Measurements from ENCODE around the gene TSPO. TPM values are rescaled to one million over a fixed set of nuclear protein-coding genes. Genes with fewer than 3 reads are reported as not detected.

TSPO gene
- total and polyA plus RNA-seq, 4 experiments from 2014 or later, result 66.9 to 548 (median 211) TPM

- ChIA-PET CTCF (ENCODE audit: partially characterized antibody) (interaction anchor here (0.5 kb wide), 1 partner anchor 20 kb away, joined by 3 read pairs; no protein-coding TSS in a partner anchor), POLR2A (ENCODE audit: partially characterized antibody) (no interaction called here)
- Histone ChIP-seq H3K27me3 (ENCODE audit: insufficient read depth, low read length) (no peaks in the 10 kb centered on the region), H3K4me3 (ENCODE audit: low read length in 2 of 2) (no peak overlapping the region), H3K27ac (ENCODE audit: low read depth, low read length) (no peak overlapping the region), H3K9me3 (ENCODE audit: control insufficient read depth in 1 of 2, low read length in 2 of 2) (no peaks in the 10 kb centered on the region), H3K4me1 (ENCODE audit: insufficient read depth, low read length) (no peaks in the 10 kb centered on the region), H3K36me3 (ENCODE audit: insufficient read depth, low read length) (no peaks in the 10 kb centered on the region)
- Mint-ChIP-seq H3K9me3 (no peaks in the 10 kb centered on the region), H3K36me3 (peaks cover 3 to 25% of the 10 kb centered on the region in 2 donors), H3K27ac (no peak overlapping the region), H3K27me3 (no peaks in the 10 kb centered on the region), H3K4me3 (no peak overlapping the region), H3K4me1 (peaks cover 0 to 9% (median 3%) of the 10 kb centered on the region in 4 donors)
- DNase-seq, result no peak
- intact Hi-C loops (cut with micrococcal nuclease), result no loop called here
Observed at GRCh38 chr22:43166132-43166930, 15.0 kb downstream of the TSPO start.

DNA sequence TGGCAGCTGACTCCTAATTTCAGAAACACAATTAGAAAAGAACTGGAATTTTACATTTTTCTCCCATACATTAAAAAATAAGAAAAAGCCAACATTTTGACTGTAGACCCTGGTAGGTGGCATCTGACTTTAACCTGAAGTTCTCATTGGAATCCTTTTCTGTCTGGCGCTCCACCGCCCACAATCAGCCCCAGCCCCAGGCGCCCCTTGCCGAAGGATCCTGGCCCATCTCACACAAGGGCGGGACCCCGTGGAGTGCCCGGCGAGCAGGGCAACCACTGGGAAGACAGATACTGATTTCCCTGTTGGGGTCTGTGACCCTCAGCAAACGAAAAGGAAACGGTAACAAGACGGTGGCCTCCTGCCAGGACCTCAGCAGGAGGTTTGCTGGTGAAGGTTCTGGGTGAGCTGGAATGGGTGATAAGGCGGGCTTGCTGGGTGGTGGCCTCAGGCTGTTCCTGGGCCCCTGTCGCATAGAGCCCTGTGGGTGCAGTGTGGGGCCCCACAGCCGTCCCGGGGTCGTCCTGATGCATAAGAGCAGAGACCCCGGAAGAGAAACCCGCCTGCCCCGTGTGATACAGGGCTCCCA is 15.7 kb downstream of the TSPO start:
- Mint-ChIP-seq H3K9me3 (no peaks in the 10 kb centered on the region), H3K4me1 (peaks cover 0 to 9% (median 3%) of the 10 kb centered on the region in 4 donors), H3K4me3 (no peak overlapping the region), H3K27me3 (no peaks in the 10 kb centered on the region), H3K27ac (no peak overlapping the region), H3K36me3 (peaks cover 3 to 25% of the 10 kb centered on the region in 2 donors)
- ChIA-PET POLR2A (ENCODE audit: partially characterized antibody) (no interaction called here), CTCF (ENCODE audit: partially characterized antibody) (no interaction called here)
- Histone ChIP-seq H3K27me3 (ENCODE audit: insufficient read depth, low read length) (no peaks in the 10 kb centered on the region), H3K27ac (ENCODE audit: low read depth, low read length) (no peak overlapping the region), H3K9me3 (ENCODE audit: control insufficient read depth in 1 of 2, low read length in 2 of 2) (no peaks in the 10 kb centered on the region), H3K36me3 (ENCODE audit: insufficient read depth, low read length) (no peaks in the 10 kb centered on the region), H3K4me1 (ENCODE audit: insufficient read depth, low read length) (no peaks in the 10 kb centered on the region), H3K4me3 (ENCODE audit: low read length in 2 of 2) (no peak overlapping the region)
- intact Hi-C loops (cut with micrococcal nuclease), result no loop called here
- no peak for DNase-seq

DNA sequence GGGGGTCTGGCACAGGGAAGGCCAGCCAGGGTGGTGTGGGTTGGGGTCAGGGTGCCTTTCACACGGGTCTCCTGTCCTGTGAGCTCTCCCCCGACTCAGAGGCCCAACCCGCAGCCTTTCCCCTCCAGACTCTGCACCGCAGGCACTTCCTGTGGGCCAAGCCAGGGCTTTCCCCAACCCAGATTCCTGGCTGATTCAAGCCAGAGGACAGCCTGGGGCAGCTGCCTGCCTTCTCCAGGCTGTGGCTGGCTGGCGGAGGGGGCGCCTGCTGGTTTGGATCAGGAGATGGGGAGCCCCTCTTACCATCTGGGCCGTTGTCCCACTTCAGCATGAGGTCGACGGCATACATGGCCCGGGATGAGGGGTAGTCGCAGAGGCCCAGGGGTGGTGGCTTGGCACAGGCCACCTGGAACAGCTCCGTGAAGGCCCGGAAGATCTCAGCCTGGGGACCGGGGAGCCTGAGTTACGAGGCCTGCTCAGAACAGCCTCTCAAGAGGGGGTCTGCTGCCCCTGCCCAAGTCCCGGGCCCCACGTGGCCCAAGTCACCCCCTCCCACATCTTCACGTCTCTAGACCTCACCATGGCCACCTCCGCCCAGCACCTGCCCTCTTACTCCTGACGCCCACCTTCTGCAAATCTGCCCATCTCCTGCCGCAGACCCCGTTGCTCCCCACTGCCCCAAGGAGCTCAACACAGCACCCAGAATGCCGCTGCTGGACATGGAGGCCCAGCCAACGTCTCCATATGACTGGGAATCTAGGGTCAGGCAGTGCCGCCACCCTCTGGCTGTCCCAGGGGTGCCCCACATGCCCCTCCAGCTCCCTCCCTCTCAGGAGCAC is 17.3 kb downstream of the TSPO start:
- no peak overlapping the region for H3K4me3 ChIP-seq (ENCODE audit: low read length in 2 of 2)
- H3K36me3 ChIP-seq (ENCODE audit: insufficient read depth, low read length), result no peaks in the 10 kb centered on the region
- intact Hi-C loops (cut with micrococcal nuclease), result no loop called here
- H3K36me3 Mint-ChIP-seq, result peaks cover 9 to 33% of the 10 kb centered on the region in 2 donors
- H3K9me3 ChIP-seq (ENCODE audit: control insufficient read depth in 1 of 2, low read length in 2 of 2), result no peaks in the 10 kb centered on the region
- H3K27ac Mint-ChIP-seq, result peak overlapping the region in 1 of 7 donors; percentile 17
- no peak overlapping the region for H3K4me3 Mint-ChIP-seq
- POLR2A ChIA-PET (ENCODE audit: partially characterized antibody), result no interaction called here
- no peaks in the 10 kb centered on the region for H3K27me3 Mint-ChIP-seq
- no peaks in the 10 kb centered on the region for H3K4me1 ChIP-seq (ENCODE audit: insufficient read depth, low read length)
- H3K4me1 Mint-ChIP-seq, result peaks cover 0 to 9% (median 4%) of the 10 kb centered on the region in 4 donors
- no peaks in the 10 kb centered on the region for H3K9me3 Mint-ChIP-seq
- H3K27ac ChIP-seq (ENCODE audit: low read depth, low read length), result no peak overlapping the region
- CTCF ChIA-PET (ENCODE audit: partially characterized antibody), result no interaction called here
- no peak for DNase-seq
- no peaks in the 10 kb centered on the region for H3K27me3 ChIP-seq (ENCODE audit: insufficient read depth, low read length)

GRCh38 chr22:43169310-43170130 is 18.2 kb downstream of the TSPO start:
- no peak for DNase-seq
- ChIA-PET CTCF (ENCODE audit: partially characterized antibody) (no interaction called here), POLR2A (ENCODE audit: partially characterized antibody) (no interaction called here)
- H3K27me3 ChIP-seq (ENCODE audit: insufficient read depth, low read length), result no peaks in the 10 kb centered on the region
- Mint-ChIP-seq H3K27ac (no peak overlapping the region), H3K27me3 (no peaks in the 10 kb centered on the region), H3K4me3 (no peak overlapping the region), H3K9me3 (no peaks in the 10 kb centered on the region), H3K36me3 (peaks cover 9 to 30% of the 10 kb centered on the region in 2 donors), H3K4me1 (peaks cover 0 to 4% (median 2%) of the 10 kb centered on the region in 4 donors)
- no peaks in the 10 kb centered on the region for H3K9me3 ChIP-seq (ENCODE audit: control insufficient read depth in 1 of 2, low read length in 2 of 2)
- H3K4me3 ChIP-seq (ENCODE audit: low read length in 2 of 2), result no peak overlapping the region
- intact Hi-C loops (cut with micrococcal nuclease), result no loop called here
- H3K4me1 ChIP-seq (ENCODE audit: insufficient read depth, low read length), result no peaks in the 10 kb centered on the region
- no peak overlapping the region for H3K27ac ChIP-seq (ENCODE audit: low read depth, low read length)
- no peaks in the 10 kb centered on the region for H3K36me3 ChIP-seq (ENCODE audit: insufficient read depth, low read length)

DNA sequence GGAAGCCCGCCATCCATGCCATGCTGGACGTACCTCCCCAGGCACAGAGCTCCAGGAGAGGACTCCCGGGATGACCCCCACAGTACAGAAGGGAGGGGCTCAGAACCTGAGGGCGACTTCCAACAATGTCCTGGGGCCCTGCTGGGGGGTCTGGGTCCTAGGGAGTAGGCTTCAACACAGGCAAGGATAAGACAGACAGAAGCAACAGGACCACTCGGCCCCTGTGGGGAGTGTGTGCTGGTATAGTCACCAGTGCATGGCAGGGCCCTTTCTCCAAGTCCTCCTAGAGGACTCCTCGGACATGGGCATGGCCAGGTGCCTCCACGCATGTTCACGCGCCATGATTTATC is 18.7 kb downstream of the TSPO start:
- H3K9me3 Mint-ChIP-seq, result no peaks in the 10 kb centered on the region
- CTCF ChIA-PET (ENCODE audit: partially characterized antibody), result no interaction called here
- POLR2A ChIA-PET (ENCODE audit: partially characterized antibody), result no interaction called here

GRCh38 chr22:43171019-43171491 is 19.7 kb downstream of the TSPO start:
- no peaks in the 10 kb centered on the region for H3K27me3 Mint-ChIP-seq
- H3K27ac Mint-ChIP-seq, result peak overlapping the region in 2 of 7 donors; percentile 61 to 62
- H3K4me1 ChIP-seq (ENCODE audit: insufficient read depth, low read length), result no peaks in the 10 kb centered on the region
- ChIA-PET CTCF (ENCODE audit: partially characterized antibody) (no interaction called here), POLR2A (ENCODE audit: partially characterized antibody) (no interaction called here)
- peaks cover 0 to 4% (median 2%) of the 10 kb centered on the region in 4 donors for H3K4me1 Mint-ChIP-seq
- no peaks in the 10 kb centered on the region for H3K9me3 ChIP-seq (ENCODE audit: control insufficient read depth in 1 of 2, low read length in 2 of 2)
- H3K9me3 Mint-ChIP-seq, result no peaks in the 10 kb centered on the region
- peaks cover 9 to 30% of the 10 kb centered on the region in 2 donors for H3K36me3 Mint-ChIP-seq
- intact Hi-C loops (cut with micrococcal nuclease), result no loop called here
- H3K27ac ChIP-seq (ENCODE audit: low read depth, low read length), result no peak overlapping the region
- H3K27me3 ChIP-seq (ENCODE audit: insufficient read depth, low read length), result no peaks in the 10 kb centered on the region
- no peak overlapping the region for H3K4me3 ChIP-seq (ENCODE audit: low read length in 2 of 2)
- peaks cover 3% of the 10 kb centered on the region for H3K36me3 ChIP-seq (ENCODE audit: insufficient read depth, low read length)
- H3K4me3 Mint-ChIP-seq, result no peak overlapping the region
- no peak for DNase-seq

More for the DNA sequence above, 18.7 kb downstream of the TSPO start:
- peaks cover under 1% of the 10 kb centered on the region for H3K36me3 ChIP-seq (ENCODE audit: insufficient read depth, low read length)
- Mint-ChIP-seq H3K4me1 (peaks cover 0 to 4% (median 2%) of the 10 kb centered on the region in 4 donors), H3K27ac (peak overlapping the region in 1 of 7 donors; percentile 61), H3K27me3 (no peaks in the 10 kb centered on the region), H3K4me3 (no peak overlapping the region), H3K36me3 (peaks cover 9 to 30% of the 10 kb centered on the region in 2 donors)
- no peak for DNase-seq
- H3K4me3 ChIP-seq (ENCODE audit: low read length in 2 of 2), result no peak overlapping the region
- H3K4me1 ChIP-seq (ENCODE audit: insufficient read depth, low read length), result no peaks in the 10 kb centered on the region
- H3K27me3 ChIP-seq (ENCODE audit: insufficient read depth, low read length), result no peaks in the 10 kb centered on the region
- H3K9me3 ChIP-seq (ENCODE audit: control insufficient read depth in 1 of 2, low read length in 2 of 2), result no peaks in the 10 kb centered on the region
- H3K27ac ChIP-seq (ENCODE audit: low read depth, low read length), result no peak overlapping the region
- intact Hi-C loops (cut with micrococcal nuclease), result no loop called here
